ENCODE results near the gene SP5. TPM values are rescaled to one million over a fixed set of nuclear protein-coding genes. Genes with fewer than 3 reads are reported as not detected.

SP5 gene
- total RNA-seq, 1 experiment from 2014 or later = 0.20 TPM

DNA sequence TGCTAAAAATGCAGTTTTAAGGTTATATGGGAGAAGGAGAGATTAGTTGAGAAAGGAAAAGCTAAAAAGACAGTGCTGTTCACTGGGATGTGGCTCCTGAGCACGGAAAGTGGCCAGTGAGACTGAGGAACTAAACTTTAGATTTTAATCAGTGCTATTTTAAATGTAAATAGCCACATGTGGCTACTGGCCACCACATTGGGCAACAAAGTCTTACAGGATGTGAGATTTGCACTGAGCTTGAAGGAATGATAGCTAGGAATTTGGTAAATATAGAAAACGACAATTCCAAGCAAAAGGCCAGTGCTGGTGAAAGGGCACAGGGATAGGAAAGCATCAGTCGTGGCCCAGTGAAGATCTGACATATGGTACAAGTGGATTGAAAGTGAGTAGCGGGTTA lies 14.1 kb upstream of the SP5 start:
- H3K27me3 ChIP-seq = no peaks in the 10 kb centered on the region; the same call in 1 of the 2 replicates
- no peaks in the 10 kb centered on the region for H3K36me3 ChIP-seq
- no peak overlapping the region for H3K4me3 ChIP-seq
- DNase-seq = no peak
- H3K9me3 ChIP-seq = no peaks in the 10 kb centered on the region

DNA sequence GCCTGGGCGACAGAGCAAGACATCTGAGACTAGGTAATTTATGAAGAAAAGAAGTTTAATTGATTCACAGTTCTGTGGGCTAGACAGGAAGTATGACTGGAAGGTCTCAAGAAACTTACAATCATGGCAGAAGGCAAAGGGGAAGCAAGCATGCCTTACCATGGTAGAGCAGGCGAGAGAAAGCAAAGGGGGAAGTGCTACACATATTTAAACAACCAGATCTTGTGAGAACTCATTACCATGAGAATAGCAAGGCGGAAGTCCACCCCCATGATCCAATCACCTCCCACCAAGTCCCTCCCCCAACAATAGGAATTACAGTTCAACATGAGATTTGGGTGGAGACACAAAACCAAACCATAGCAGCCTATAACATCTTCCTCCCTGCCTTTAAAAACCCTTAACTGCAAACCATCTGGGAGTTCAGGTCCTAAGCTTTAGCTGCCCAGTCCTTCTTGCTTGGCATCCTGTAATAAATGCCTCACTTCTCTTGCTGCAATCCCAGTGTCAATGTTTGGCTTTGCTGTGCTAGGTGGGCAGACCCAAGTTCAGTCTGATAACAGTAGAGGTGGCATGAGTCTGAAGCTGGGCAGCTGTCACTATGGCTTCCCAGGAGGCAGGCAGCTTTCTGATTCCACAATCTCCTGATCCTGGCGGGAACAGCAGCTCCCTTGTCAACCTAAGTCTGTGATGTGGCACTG lies 11.2 kb upstream of the SP5 start:
- H3K36me3 ChIP-seq = no peaks in the 10 kb centered on the region
- no peak overlapping the region for H3K4me3 ChIP-seq
- DNase-seq = no peak
- H3K9me3 ChIP-seq = no peaks in the 10 kb centered on the region
- H3K27me3 ChIP-seq = no peaks in the 10 kb centered on the region; the same call in 1 of the 2 replicates

DNA sequence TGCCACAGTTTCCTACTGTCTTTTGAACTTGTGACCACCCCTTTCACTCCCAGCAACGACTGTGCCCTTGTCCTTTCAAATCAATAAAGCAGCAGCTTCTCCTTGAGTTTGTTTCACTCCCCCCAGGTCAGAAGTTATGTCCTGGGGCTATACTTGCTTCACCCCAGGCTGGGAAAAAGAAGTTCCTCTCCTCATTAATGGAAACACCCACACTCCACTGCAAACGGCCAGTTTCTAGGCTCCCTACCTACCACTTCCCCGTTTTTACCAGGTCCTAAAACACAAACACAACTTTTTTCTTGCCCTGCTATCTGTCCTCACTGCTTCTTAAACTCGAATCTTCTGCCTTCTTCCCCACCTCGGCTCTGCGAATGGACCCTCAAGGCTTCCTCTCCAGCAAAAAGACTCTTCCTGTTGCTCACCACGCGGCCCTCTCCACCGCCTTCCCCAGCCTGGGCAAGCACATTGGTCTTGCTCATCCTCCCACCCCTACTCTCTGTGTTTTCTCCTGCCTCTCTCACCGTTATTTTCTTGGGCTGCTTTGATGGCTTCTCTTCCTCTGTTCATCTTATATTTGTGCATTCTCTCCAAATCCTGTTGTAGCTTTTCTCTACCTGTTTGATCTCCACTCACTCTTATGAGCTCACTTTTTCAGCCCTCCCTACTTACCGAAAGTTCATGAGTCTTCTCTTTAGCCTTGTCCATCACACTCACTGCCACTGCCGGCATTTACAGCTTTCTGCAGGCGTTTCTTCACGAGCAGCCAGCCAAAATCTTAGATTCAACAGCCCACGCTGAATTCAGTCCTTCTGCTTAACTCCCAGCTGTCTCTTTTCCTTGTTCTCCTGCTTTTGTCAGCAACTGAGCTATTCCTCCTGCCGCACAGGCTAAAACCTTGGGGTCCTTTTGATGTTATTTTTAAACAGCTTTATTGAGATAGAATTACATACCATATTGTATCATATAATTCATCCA lies 7.0 kb upstream of the SP5 start:
- H3K27me3 ChIP-seq = no peaks in the 10 kb centered on the region
- DNase-seq = no peak

DNA sequence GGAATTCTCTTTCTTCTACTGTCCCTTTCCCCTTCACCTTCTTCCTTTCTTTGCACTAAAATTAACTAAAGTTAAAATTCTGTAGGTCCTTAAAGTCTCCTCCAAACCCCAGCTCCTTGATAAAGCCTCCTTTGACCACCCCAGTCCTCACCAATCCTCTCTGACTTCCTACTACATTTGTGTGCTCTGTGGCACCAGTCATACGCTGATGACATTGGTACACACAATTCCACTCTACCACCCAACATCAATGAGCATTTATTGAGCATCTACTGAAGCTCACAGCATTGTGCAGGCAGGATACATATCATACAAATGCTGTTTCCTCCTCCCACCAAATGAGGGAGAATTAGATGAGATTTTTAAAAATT lies 4.5 kb upstream of the SP5 start:
- DNase-seq = no peak
- H3K27me3 ChIP-seq = no peaks in the 10 kb centered on the region
- H3K36me3 ChIP-seq = no peaks in the 10 kb centered on the region
- H3K4me3 ChIP-seq = no peak overlapping the region
- no peaks in the 10 kb centered on the region for H3K9me3 ChIP-seq

More for the DNA sequence above, 7.0 kb upstream of the SP5 start:
- no peaks in the 10 kb centered on the region for H3K9me3 ChIP-seq
- H3K36me3 ChIP-seq = no peaks in the 10 kb centered on the region
- H3K4me3 ChIP-seq = no peak overlapping the region

DNA sequence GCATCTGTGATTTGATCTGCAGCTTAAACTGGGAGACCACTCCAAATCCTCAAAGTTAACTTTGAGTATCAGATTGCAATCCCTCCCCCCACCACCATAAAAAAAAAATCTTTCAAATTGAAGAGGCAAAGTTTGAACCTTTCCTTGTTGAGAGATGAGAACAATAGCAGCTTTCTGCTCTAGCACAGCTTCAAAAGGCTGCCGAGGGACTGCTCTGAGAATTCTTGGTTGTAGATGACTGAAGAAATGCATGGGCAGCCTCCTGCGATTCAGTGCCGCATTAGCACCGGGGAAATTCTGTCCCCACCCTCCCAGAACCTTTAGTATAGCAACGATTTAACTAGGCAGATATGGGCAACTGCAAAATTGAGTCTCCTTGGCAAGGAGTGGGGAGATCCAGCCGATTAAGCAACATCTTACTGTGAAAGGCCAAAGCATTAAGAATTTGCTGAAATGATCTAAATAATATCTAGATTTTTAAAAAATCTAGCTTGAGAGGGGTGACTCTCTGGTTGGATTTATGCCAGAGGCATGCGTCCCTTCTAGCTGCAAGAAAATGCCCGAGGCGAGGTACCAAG lies 3.9 kb upstream of the SP5 start:
- no peaks in the 10 kb centered on the region for H3K36me3 ChIP-seq
- DNase-seq = no peak
- H3K4me3 ChIP-seq = no peak overlapping the region
- no peaks in the 10 kb centered on the region for H3K27me3 ChIP-seq
- no peaks in the 10 kb centered on the region for H3K9me3 ChIP-seq

DNA sequence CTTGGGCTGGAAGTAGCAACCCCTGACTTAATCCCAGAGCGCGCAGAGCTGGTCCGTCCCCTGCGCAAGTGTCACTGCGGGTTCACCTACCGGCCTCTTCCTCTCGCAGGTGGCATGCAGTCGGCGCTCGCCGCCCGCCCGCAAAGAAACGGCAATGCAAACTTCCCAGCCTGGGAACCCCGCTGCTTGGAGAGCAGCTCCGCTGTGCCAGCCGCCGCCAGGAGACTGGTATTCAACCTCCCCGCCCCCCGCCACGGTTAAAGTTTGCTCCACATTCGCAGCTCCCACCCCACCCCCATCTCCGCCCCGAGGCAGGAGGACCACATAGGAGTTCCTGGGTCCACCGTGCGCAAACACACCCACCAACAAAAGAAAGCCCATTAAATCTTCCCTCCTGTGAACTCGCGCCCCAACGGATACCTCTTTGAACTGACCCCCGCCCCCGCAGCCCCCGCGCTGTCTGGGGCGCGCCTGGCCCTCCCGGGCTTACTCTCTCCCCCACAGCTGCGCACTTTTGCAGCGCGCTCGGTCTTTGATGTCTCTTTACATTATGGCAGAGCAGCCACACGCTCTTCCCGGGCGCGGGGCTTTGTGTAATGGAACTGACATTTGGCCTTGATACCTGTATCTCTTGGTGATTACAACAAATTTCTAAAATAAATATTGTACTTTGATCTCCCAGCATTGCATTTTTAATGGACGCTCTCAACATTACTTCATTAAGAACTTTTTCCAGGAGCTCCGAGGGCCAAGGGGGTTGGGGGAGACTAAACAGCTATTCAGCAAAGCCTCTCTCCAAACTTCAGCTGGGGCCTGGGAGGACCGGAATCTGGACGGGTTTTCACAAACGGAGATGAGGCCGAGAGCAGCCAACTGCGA lies 3.1 kb upstream of the SP5 start:
- DNase-seq = no peak
- Histone ChIP-seq H3K4me3 (no peak overlapping the region), H3K9me3 (no peaks in the 10 kb centered on the region), H3K36me3 (no peaks in the 10 kb centered on the region), H3K27me3 (no peaks in the 10 kb centered on the region)

DNA sequence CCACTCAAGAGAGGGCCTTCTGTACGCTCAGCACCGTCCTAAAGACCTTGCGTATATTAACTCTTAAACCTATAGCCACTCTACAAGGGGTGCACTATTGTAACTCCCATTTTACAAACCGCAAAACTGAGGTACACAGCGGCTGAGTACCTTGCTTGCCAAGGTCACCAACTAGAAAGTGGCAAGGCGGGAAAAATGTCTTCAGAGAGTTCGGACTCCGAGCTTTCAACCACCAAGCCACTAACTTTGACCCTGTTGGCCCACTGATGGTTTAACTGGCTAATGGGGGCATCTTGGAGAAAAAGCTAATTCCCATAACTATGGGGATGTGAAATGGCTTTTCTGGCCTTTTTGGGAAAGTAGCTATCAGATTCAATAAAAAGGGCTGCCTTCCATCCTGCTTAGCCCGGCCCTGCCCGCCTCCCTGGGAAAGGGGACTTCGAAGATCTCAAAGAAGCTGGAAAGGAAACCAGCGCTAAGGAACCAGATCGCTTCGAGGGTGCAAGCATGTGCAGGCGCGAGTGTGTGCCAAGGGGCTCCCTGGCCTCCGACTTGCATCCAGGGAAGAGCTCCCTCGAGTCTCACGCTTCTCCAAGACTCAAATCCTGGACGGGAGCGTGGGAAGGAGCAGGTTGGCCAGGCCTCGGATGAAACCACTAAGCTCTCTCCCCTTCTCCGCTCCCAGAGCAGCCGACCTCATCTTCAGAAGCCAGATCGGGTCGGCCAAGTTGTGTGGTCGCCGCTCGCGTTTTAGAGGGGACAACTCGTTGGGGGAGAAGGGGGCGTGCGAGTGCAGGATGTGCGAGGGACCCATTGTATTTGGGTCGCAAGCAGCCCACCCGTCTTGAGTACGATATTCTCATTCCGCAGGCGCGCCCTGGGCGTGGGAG lies 2.2 kb upstream of the SP5 start:
- Histone ChIP-seq H3K4me3 (no peak overlapping the region), H3K9me3 (no peaks in the 10 kb centered on the region), H3K36me3 (no peaks in the 10 kb centered on the region), H3K27me3 (no peaks in the 10 kb centered on the region)
- no peak for DNase-seq

DNA sequence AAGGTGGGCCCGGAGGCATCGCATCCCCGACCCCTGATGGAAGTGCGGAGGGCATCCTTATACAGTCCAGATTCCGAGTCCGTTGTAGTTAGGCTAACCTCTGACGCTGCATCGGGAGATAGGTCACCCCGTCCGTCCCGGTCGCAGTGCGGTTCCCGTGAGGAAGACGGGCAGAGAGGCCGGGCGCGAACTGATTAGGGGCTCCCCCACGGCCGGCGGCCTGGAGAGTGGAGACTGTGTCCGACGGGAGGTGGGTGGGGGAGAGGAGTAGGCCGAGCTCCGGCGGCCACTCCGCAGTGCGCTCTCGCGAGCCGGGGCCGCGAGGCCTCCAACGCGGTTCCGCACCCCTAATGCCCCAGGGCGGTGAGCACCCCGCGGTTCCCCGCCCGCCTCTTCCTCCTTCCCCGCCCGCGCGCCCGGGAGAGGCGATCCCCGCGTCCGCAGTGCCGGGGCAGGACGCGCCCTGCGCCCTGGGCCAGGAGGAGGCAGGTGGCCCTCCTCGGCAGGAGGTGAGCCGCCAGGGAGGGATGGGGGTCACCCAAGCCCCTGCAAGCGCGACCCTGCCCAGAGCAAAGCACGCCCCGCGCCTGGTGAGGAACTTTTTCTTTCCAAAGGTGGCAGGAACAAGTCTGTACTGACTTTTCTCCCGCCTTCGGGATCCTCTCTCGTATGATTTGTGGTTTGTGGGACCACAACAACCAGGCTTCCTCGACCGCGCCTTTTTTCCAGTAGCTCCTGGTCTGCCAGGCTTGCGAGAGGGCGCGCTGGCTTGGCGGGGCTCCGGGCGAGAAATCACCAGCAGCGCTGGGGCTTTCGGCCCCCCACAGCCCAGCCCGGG lies 1.4 kb upstream of the SP5 start:
- H3K27me3 ChIP-seq = no peaks in the 10 kb centered on the region
- no peaks in the 10 kb centered on the region for H3K9me3 ChIP-seq
- no peaks in the 10 kb centered on the region for H3K36me3 ChIP-seq
- DNase-seq = no peak
- H3K4me3 ChIP-seq = peak overlapping the region; percentile 51

DNA sequence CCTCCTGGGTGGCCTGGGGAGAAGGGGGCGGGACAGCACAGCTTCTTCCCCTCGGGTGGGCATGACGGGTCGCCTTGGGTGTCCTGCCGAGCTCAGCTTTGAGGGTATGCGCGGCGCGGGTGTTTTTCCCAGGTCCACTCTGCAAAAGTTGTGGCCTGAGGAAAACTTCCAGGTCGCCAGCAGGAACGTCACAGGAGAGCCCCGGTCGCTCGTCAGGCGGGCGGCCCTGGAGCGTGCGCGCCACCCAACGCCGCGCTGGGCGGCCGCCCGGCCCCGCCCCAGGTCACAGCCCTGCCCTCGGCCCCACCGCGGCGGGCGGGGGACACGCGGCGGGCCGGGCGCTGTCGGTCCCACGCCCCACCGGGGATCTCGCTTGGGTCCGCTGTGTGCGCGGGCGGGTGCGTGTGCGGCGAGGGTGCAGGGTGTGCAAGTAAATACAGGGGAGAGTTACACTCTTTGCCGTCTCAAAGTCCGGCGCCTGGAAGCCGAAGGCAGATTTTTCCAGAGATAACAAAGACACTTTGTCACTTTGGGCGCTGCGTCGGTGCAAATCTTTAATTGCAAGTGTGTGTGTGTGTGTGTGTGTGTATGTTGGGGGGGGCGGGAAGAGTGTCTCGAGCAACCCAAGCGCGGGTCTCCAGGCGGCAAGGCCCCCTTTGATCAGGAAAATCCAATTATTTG lies 616 bp upstream of the SP5 start:
- Histone ChIP-seq H3K4me3 (peak overlapping the region; percentile 51), H3K9me3 (no peaks in the 10 kb centered on the region), H3K27me3 (no peaks in the 10 kb centered on the region), H3K36me3 (no peaks in the 10 kb centered on the region)
- peak; percentile 52 for DNase-seq

DNA sequence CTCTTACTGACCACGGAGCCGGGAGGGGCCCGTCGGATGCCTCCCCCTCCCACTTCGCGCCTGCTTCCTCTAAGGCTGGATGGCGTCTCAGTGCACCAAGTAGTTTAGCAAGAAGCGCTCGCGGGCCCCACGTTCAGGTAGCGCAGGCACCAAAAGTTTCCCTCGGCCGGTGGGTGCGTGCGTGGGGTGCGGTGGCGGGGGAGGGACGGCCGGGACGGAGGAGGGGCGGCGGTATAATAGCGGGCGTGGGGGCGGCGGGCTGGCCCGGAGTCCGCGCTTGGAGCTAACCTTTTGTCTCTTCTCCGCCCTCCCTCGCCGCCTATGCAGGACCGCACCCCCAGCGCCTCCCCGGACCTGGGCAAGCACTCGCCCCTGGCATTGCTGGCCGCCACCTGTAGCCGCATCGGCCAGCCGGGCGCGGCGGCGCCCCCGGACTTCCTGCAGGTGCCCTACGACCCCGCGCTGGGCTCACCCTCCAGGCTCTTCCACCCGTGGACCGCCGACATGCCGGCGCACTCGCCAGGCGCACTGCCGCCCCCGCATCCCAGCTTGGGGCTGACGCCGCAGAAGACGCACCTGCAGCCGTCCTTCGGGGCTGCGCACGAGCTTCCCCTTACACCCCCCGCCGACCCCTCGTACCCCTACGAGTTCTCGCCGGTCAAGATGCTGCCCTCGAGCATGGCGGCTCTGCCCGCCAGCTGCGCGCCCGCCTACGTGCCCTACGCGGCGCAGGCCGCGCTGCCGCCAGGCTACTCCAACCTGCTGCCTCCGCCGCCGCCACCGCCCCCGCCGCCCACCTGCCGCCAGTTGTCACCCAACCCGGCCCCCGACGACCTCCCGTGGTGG lies 1.0 kb downstream of the SP5 start:
- Histone ChIP-seq H3K4me3 (no peak overlapping the region), H3K27me3 (no peaks in the 10 kb centered on the region)

DNA sequence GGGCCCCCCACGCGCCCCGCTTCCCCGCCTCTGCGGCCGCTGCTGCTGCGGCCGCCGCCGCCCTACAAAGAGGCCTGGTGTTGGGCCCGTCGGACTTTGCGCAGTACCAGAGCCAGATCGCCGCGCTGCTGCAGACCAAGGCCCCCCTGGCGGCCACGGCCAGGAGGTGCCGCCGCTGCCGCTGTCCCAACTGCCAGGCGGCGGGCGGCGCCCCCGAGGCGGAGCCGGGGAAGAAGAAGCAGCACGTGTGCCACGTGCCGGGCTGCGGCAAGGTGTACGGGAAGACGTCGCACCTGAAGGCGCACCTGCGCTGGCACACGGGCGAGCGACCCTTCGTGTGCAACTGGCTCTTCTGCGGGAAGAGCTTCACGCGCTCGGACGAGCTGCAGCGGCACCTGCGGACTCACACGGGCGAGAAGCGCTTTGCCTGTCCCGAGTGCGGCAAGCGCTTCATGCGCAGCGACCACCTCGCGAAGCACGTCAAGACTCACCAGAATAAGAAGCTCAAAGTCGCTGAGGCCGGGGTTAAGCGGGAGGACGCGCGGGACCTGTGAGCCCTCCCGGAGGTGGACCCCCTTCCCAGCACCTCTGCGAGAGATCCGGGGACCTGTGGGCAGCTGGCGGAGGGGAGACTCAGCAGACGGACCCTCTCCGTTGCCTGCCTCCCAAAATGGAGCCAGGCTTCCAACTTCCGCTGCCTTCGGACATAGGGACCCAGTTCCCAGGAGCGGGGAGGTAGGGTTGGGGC lies 1.9 kb downstream of the SP5 start:
- Histone ChIP-seq H3K36me3 (no peaks in the 10 kb centered on the region), H3K27me3 (no peaks in the 10 kb centered on the region), H3K4me3 (no peak overlapping the region), H3K9me3 (no peaks in the 10 kb centered on the region)
- no peak for DNase-seq

More for the DNA sequence above, 1.0 kb downstream of the SP5 start:
- no peaks in the 10 kb centered on the region for H3K9me3 ChIP-seq
- no peak for DNase-seq
- no peaks in the 10 kb centered on the region for H3K36me3 ChIP-seq

DNA sequence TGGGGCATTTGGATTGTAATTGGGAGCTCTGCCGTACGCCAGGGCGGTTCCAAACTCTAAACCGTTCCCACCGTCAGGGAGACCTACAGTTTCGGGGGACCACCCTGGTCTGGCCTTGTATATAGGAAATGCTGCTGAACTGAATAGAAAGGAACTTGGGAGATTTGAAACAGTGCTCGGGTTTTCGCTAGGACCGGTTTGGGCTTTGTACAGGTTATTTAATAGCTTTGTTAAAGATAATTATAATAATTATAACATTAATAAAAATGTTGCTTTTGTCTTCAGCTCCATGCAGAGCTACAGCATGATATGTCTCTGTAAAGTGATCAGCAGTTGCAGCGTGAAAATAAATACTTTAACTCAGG lies 2.4 kb downstream of the SP5 start:
- no peaks in the 10 kb centered on the region for H3K36me3 ChIP-seq
- H3K9me3 ChIP-seq = no peaks in the 10 kb centered on the region
- H3K27me3 ChIP-seq = no peaks in the 10 kb centered on the region
- DNase-seq = no peak
- H3K4me3 ChIP-seq = no peak overlapping the region

DNA sequence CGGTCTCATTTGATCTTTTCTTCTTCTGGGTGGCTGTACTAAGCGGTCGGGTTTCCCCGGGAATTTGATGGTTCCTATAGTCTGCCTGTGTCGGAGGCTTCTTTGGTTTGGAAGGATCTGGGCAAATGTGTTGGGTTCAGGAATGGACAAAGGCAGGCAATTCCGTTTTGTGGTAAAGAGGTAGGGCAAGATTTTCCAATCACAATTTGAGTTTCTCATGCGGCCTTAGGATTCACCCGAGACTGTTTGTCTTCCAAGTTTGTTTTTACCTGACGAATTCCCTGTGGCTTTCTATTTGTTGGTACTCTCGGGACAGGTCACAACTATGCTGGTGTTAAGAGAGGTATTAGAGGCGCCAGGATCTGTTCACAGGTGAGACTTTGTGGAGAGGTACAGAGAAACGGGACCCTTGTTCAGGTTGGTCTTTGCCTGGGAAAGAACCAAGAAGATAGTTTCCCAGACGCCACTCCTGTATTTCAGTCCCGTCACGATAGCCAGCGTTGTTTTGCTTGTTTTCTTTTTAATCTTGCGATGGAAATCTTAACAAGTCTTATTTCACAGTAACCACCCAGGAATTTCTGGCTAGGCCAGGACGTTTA lies 3.0 kb downstream of the SP5 start:
- H3K4me3 ChIP-seq = no peak overlapping the region
- no peaks in the 10 kb centered on the region for H3K9me3 ChIP-seq
- DNase-seq = no peak
- no peaks in the 10 kb centered on the region for H3K36me3 ChIP-seq
- no peaks in the 10 kb centered on the region for H3K27me3 ChIP-seq

All from MG63 (cell line).